Mononuclear cell (primary cell): ENCODE results near the gene APBA3. TPM values are rescaled to one million over a fixed set of nuclear protein-coding genes. Genes with fewer than 3 reads are reported as not detected.

ENCODE experiments used
- H3K27me3 ChIP-seq: 2 replicates; pipeline ENCODE4 v1.6.0; 2011; ENCODE audit warnings: low read length, control low read depth; ENCODE audit not compliant: insufficient read depth
- H3K4me1 ChIP-seq: 2 replicates; pipeline ENCODE4 v1.5.1; 2011; ENCODE audit warnings: mild to moderate bottlenecking, low read length, control low read depth; ENCODE audit not compliant: insufficient read depth
- H3K4me3 ChIP-seq: 2 replicates; pipeline ENCODE4 v1.5.1; 2011; ENCODE audit warnings: mild to moderate bottlenecking, low read length, moderate library complexity
- H3K9me3 ChIP-seq: 2 replicates; pipeline ENCODE4 v1.5.1; 2011; ENCODE audit warnings: low read depth, mild to moderate bottlenecking, control low read depth, low read length
- total RNA-seq: library from RNA; depleted of rRNA; stranded (reverse); fragments of >200 nt; gene quantifications from one replicate; pipeline ENCODE4 v1.2.3, GENCODE V29; 2012

The APBA3 gene
- total RNA-seq, 1 donor: 47.6 TPM

GRCh38 chr19:3725640-3726310, 35.7 kb downstream of the APBA3 start:
- peaks cover 14% of the 10 kb centered on the region for H3K27me3 ChIP-seq
- peaks cover 9% of the 10 kb centered on the region for H3K4me1 ChIP-seq
- no peaks in the 10 kb centered on the region for H3K9me3 ChIP-seq
- no peak overlapping the region for H3K4me3 ChIP-seq

- Histone ChIP-seq H3K4me1 (peaks cover 10% of the 10 kb centered on the region), H3K9me3 (no peaks in the 10 kb centered on the region), H3K27me3 (peaks cover 20% of the 10 kb centered on the region), H3K4me3 (no peak overlapping the region)
These were observed 36.4 kb downstream of the APBA3 start for GRCh38 chr19:3725121-3725520.

DNA sequence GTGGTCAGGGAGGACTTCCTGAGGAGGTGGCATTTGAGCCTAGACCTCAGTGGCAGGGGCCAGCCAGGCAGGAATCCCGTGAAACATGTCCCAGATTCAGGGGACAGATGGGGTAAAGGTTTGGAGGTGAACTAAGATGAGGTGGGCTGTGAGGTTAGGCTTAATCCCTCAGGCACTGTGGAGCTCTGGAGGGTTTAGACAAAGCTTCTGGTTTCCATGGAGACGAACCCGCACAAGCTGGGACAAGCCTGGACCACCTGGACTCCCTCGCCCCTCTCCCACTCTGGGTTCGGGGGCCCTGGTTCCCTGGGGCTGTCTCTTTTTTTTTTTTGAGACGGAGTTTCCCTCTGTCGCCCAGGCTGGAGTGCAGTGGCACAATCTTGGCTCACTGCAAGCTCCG, 37.6 kb downstream of the APBA3 start:
- peaks cover 24% of the 10 kb centered on the region for H3K27me3 ChIP-seq
- H3K4me3 ChIP-seq: no peak overlapping the region
- H3K9me3 ChIP-seq: no peaks in the 10 kb centered on the region
- peaks cover 10% of the 10 kb centered on the region for H3K4me1 ChIP-seq

- Histone ChIP-seq H3K27me3 (peaks cover 24% of the 10 kb centered on the region), H3K4me1 (peaks cover 10% of the 10 kb centered on the region), H3K9me3 (no peaks in the 10 kb centered on the region), H3K4me3 (no peak overlapping the region)
These were observed 38.4 kb downstream of the APBA3 start for GRCh38 chr19:3723110-3723488.

- peaks cover 24% of the 10 kb centered on the region for H3K27me3 ChIP-seq
- no peaks in the 10 kb centered on the region for H3K9me3 ChIP-seq
- peaks cover 10% of the 10 kb centered on the region for H3K4me1 ChIP-seq
- H3K4me3 ChIP-seq: no peak overlapping the region
These were observed 38.9 kb downstream of the APBA3 start for GRCh38 chr19:3722443-3723109.

GRCh38 chr19:3721887-3722442, 39.5 kb downstream of the APBA3 start:
- H3K27me3 ChIP-seq: peaks cover 24% of the 10 kb centered on the region
- H3K4me1 ChIP-seq: peaks cover 10% of the 10 kb centered on the region
- H3K4me3 ChIP-seq: peak overlapping the region; percentile 15

GRCh38 chr19:3721131-3721886, 40.2 kb downstream of the APBA3 start:
- peaks cover 24% of the 10 kb centered on the region for H3K27me3 ChIP-seq
- H3K4me1 ChIP-seq: peaks cover 10% of the 10 kb centered on the region
- no peaks in the 10 kb centered on the region for H3K9me3 ChIP-seq
- peak overlapping the region; percentile 15 for H3K4me3 ChIP-seq

More at GRCh38 chr19:3721887-3722442, 39.5 kb downstream of the APBA3 start:
- H3K9me3 ChIP-seq: no peaks in the 10 kb centered on the region

GRCh38 chr19:3720349-3720917, 41.1 kb downstream of the APBA3 start:
- peaks cover 10% of the 10 kb centered on the region for H3K4me1 ChIP-seq
- peaks cover 24% of the 10 kb centered on the region for H3K27me3 ChIP-seq
- H3K4me3 ChIP-seq: no peak overlapping the region
- H3K9me3 ChIP-seq: no peaks in the 10 kb centered on the region

DNA sequence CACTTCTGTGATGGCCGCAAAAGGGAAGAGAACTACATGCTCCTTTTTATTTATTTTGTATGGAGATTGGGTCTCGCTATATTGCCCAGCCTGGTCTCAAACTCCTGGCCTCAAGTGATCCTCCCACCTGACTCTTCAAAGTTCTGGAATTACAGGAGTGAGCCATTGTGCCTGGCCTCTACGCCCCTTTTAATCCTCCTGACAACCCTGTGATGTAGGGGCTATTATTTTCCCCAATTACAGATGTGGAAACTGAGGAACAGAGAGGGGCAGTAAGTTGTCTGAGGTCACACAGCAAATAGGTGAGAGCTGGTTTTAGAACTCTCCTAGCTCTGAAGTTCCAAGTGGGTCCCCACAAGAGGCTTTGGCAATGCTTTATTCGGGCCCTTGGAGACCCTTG, 41.6 kb downstream of the APBA3 start:
- peaks cover 24% of the 10 kb centered on the region for H3K27me3 ChIP-seq
- no peaks in the 10 kb centered on the region for H3K9me3 ChIP-seq
- no peak overlapping the region for H3K4me3 ChIP-seq
- H3K4me1 ChIP-seq: peaks cover 10% of the 10 kb centered on the region

DNA sequence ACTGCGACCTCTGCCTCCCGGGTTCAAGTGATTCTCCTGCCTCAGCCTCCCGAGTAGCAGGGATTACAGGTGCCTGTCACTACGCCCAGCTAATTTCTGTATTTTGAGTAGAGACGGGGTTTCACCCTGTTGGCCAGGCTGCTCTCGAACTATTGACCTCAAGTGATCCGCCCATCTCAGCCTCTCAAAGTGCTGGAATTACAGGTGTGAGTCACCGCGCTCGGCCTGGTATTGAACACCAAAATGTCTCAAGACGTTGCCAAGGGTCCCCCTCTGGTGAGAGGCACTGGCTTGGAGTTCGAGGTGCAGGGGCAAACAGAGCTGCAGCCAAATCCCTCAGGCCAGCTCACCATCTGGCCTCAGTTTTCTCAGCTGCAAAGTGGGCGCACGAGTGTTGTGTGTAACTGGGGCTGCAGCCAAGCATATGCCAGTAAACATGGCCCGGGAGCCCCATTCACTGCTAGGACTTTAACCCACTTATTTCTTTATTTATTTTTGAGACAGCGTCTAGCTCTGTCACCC, 45.3 kb downstream of the APBA3 start:
- Histone ChIP-seq H3K4me1 (peaks cover 6% of the 10 kb centered on the region), H3K4me3 (no peak overlapping the region), H3K27me3 (peaks cover 12% of the 10 kb centered on the region), H3K9me3 (no peaks in the 10 kb centered on the region)

GRCh38 chr19:3712663-3713611, 48.6 kb downstream of the APBA3 start:
- Histone ChIP-seq H3K9me3 (no peaks in the 10 kb centered on the region), H3K27me3 (peaks cover under 1% of the 10 kb centered on the region), H3K4me1 (no peaks in the 10 kb centered on the region), H3K4me3 (no peak overlapping the region)

DNA sequence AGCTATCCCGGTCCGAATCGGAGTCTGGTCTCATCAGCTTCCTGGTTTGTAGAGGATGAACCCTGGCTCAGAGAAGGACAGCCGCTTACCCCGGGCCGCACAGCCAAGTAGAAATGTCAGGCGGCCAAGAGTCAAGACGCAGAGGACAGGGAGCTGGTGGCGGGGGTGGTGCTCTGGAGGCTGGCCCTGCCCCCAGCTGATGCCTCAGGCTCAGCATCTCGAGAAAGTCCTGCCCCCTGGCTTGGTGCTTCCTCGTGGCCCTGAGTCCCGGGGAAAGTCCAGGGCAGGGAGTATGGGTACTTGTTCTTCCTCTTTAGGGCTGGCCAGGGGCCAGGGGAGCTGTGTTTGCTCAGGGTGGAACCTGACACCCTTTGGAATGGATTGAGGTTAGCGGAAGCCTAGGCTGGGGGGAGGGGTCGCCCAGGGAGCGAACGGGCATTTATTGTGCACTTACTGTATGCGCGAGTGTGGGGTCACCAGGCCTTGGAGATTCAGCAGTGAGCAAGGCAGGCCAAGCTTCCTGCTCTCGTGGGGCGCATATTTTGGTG, 51.2 kb downstream of the APBA3 start:
- Histone ChIP-seq H3K4me3 (no peak overlapping the region), H3K4me1 (no peaks in the 10 kb centered on the region), H3K9me3 (no peaks in the 10 kb centered on the region), H3K27me3 (peaks cover 3% of the 10 kb centered on the region)

DNA sequence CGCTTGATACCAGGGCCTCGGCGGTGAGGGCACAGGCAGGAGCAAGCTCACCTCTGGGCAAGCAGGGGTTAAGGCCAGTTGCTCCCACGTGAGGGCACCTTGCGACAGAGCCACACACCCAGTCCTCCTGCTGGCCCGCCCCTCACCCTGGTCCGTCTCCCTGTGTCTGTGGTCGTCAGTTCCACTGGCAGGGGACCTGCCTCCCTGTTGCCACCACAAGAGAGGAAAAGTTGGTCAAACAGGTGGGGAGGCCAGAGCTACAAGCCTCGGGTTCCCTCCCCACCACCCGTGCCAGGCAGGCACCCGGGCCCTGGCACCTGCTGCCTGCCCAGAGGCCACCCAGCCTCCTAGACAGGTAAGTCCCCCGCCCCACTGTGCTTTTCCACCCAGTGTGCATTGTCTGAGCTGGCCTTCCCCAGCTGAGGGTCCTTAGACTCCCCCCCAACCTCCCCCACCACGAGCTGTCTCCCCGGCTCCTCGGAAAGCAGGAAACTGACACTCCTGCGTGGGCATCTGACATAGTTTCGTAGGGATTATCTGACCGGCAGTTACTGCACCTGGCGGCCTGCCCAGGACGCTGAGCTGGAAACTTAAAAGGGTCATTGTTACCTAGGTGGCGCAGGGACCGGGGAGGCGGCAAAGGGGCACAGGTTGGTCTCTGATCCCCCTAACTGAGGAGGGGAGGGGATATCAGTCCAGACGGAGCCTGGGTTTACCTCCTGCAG, 53.1 kb downstream of the APBA3 start, which contains the start of gene TJP3:
Gene TJP3 (plus strand): TSS at position 178 of the 725 bp plus-strand sequence. CDS start 20,049 bp downstream, outside the sequence.
- Histone ChIP-seq H3K4me1 (no peaks in the 10 kb centered on the region), H3K4me3 (no peak within 1 kb of the TSS), H3K27me3 (peaks cover 3% of the 10 kb centered on the region), H3K9me3 (no peaks in the 10 kb centered on the region)
